Heart right ventricle (tissue), 16 donors: ENCODE results near the gene TBC1D22A. TPM values are rescaled to one million over a fixed set of nuclear protein-coding genes. Genes with fewer than 3 reads are reported as not detected.

Experiments used
- ATAC-seq, 8 donors: fragments of 200-7000 bp; cut with Tn5 transposase; one replicate each; pipeline ENCODE4 v1.9.1; 2020; ENCODE audit warnings: mild to moderate bottlenecking in 8 of 8, moderate library complexity in 8 of 8, moderate number of reproducible peaks in 1 of 8
- DNase-seq, 2 donors: peaks; one replicate each; pipeline ENCODE4 v3.0.0-alpha.2; 2020
- H3K27ac ChIP-seq, 10 donors: fragments of 200-600 bp; sonication (generic) in 2 of 10; one replicate each; pipeline versions ENCODE4 v1.5.0 to v1.8.0; 2020 to 2022; ENCODE audit warnings: mild to moderate bottlenecking in 3 of 10
- H3K27me3 ChIP-seq, 7 donors: fragments of 200-600 bp; one replicate each; pipeline ENCODE4 v1.8.0; 2021 to 2022; ENCODE audit warnings: mild to moderate bottlenecking in 2 of 7
- H3K36me3 ChIP-seq, 9 donors: fragments of 200-600 bp; sonication (generic) in 1 of 9; one replicate each; pipeline versions ENCODE4 v1.5.0 to v1.8.0; 2020 to 2022; ENCODE audit warnings: mild to moderate bottlenecking in 2 of 9
- H3K4me1 ChIP-seq, 9 donors: fragments of 200-600 bp; sonication (generic) in 1 of 9; one replicate each; pipeline versions ENCODE4 v1.5.0 to v1.8.0; 2020 to 2022; ENCODE audit warnings: mild to moderate bottlenecking in 4 of 9
- H3K4me3 ChIP-seq, 10 donors: fragments of 200-600 bp; sonication (generic) in 2 of 10; one replicate each; pipeline versions ENCODE4 v1.5.0 to v1.8.0; 2020 to 2022; ENCODE audit warnings: mild to moderate bottlenecking in 7 of 10, moderate library complexity in 2 of 10
- H3K9me3 ChIP-seq, 11 donors: fragments of 200-600 bp in 10 of 11; sonication (generic) in 2 of 11; one replicate each; pipeline versions ENCODE4 v1.5.0 to v1.8.0; 2013 to 2022; ENCODE audit warnings: mild to moderate bottlenecking in 2 of 11, control low read depth in 1 of 11, moderate library complexity in 1 of 11
- CTCF ChIP-seq, 9 donors: fragments of 200-600 bp; sonication (generic) in 2 of 9; IDR thresholded peaks; one replicate each; pipeline versions ENCODE4 v1.5.0 to v1.8.0; 2021 to 2022; ENCODE audit warnings: antibody characterized with exemption in 9 of 9, mild to moderate bottlenecking in 5 of 9, moderate library complexity in 1 of 9
- WGBS, 2 donors: extraction: QIAGEN DNeasy Blood & Tissue Kit; methylation state at CpG; one replicate each; pipeline ENCODE4 v1.1.7; 2013; ENCODE audit warnings: inconsistent platforms in 1 of 2; 5-methylcytosine and 5-hydroxymethylcytosine counted together
- intact Hi-C, 10 donors: fragments of 100-400 bp; cut with DNase I; formaldehyde crosslinking; loops; one replicate each; pipeline versions ENCODE4 v1.11.1 to v1.14.2; 2022
- polyA plus RNA-seq, 2 donors: library from polyadenylated mRNA; stranded (reverse); fragments of 200-250 nt; gene quantifications; one replicate each; pipeline ENCODE4 v1.2.3, GENCODE V29; 2013
- total RNA-seq, 10 donors: library from RNA; stranded (reverse); fragmentation: NEBNext Ultra II Directional in 3 of 10; extraction: Animal tissue kit (Norgen Biotek cat#: 25700) in 3 of 10; gene quantifications; one replicate each; pipeline versions ENCODE4 v1.2.1 to v1.2.4, GENCODE V29; 2021 to 2023
- donor health status: Arrhythmogenic right ventricular cardiomyopathy.
- donor health status: ischemic (EF 13 %, LVEDD 7.1; RV severe dilation, severe dysfunction).
- donor health status: healthy with polysubstance abuse.
- donor health status: DM: no; HTN: yes; CAD: no.
- donor health status: DM: no; HTN: no; CAD: no.
- donor health status: ischemic (EF 25% LVEDD 6.9; RV normal size, moderate dysfunction).
- donor health status: ischemic (EF 25% LVEDD 5.7; RV mildly dilated, moderate dysfunction).
- donor health status: healthy.
- donor health status: DM: yes; HTN: yes; CAD: no.
- donor health status: Ischemic cardiomyopathy.
- donor health status: ischemic (EF 35%, LVEDD 5.7; RV mildly dilated, moderate dysfunction).
- donor health status: nonischemic (EF 11% LVEDD 7.7; RV severe dilation, severe dysfunction).
- donor health status: DM: yes; HTN: yes; CAD: no.
- donor health status: PGD.
- donor health status: ischemic (EF 29% LVEDD 5.4; RV normal size, mild dysfunction).
- donor health status: nonischemic (EF 23%, LVEDD 6.1; RV moderate dilation, normal function).

Gene TBC1D22A
- total and polyA plus RNA-seq, 12 donors = 7.2 to 27.9 (median 17.9) TPM

GRCh38 chr22:47076758-47077157 is 314.3 kb downstream of the TBC1D22A start:
- DNase-seq = no peak
- Histone ChIP-seq H3K27ac (no peak overlapping the region), H3K4me3 (no peak overlapping the region), H3K36me3 (peaks cover 0 to 14% (median 0%) of the 10 kb centered on the region in 9 donors), H3K4me1 (no peaks in the 10 kb centered on the region), H3K9me3 (peaks cover 0 to 44% (median 19%) of the 10 kb centered on the region in 11 donors), H3K27me3 (no peaks in the 10 kb centered on the region)
- 97 to 98% methylated on average over 2 of the region's 2 CpGs for WGBS, 2 donors
- intact Hi-C loops = no loop called here
- TF ChIP-seq CTCF (IDR thresholded peaks at IDR 0.05) = no peak
- no peak for ATAC-seq

GRCh38 chr22:47080100-47080499 is 317.6 kb downstream of the TBC1D22A start:
- ATAC-seq = no peak
- DNase-seq = no peak
- peaks cover 0 to 3% (median 0%) of the 10 kb centered on the region in 9 donors for H3K36me3 ChIP-seq
- intact Hi-C loops = no loop called here
- no peak overlapping the region for H3K27ac ChIP-seq
- 64 to 97% methylated on average over 3 of the region's 3 CpGs for WGBS, 2 donors
- H3K9me3 ChIP-seq = peaks cover 0 to 39% (median 14%) of the 10 kb centered on the region in 11 donors
- H3K27me3 ChIP-seq = no peaks in the 10 kb centered on the region
- TF ChIP-seq CTCF (IDR thresholded peaks at IDR 0.05) = no peak
- H3K4me1 ChIP-seq = no peaks in the 10 kb centered on the region
- no peak overlapping the region for H3K4me3 ChIP-seq

GRCh38 chr22:47082505-47082904 is 320.1 kb downstream of the TBC1D22A start:
- Histone ChIP-seq H3K4me3 (no peak overlapping the region), H3K4me1 (no peaks in the 10 kb centered on the region), H3K9me3 (peaks cover 0 to 23% (median 3%) of the 10 kb centered on the region in 11 donors), H3K27ac (no peak overlapping the region), H3K36me3 (no peaks in the 10 kb centered on the region), H3K27me3 (no peaks in the 10 kb centered on the region)
- no peak for TF ChIP-seq CTCF (IDR thresholded peaks at IDR 0.05)
- DNase-seq (no peak), ATAC-seq (no peak)
- WGBS, 2 donors = 97 to 100% methylated on average over 1 of the region's 1 CpG
- intact Hi-C loops = no loop called here

GRCh38 chr22:47083379-47083986 is 321.0 kb downstream of the TBC1D22A start:
- H3K4me3 ChIP-seq = no peak overlapping the region
- intact Hi-C loops = no loop called here
- H3K27me3 ChIP-seq = no peaks in the 10 kb centered on the region
- no peak for TF ChIP-seq CTCF (IDR thresholded peaks at IDR 0.05)
- 93 to 96% methylated on average over 14 of the region's 14 CpGs for WGBS, 2 donors
- no peaks in the 10 kb centered on the region for H3K4me1 ChIP-seq
- no peak for DNase-seq
- H3K9me3 ChIP-seq = peaks cover 0 to 23% (median 3%) of the 10 kb centered on the region in 11 donors
- no peaks in the 10 kb centered on the region for H3K36me3 ChIP-seq
- ATAC-seq = no peak
- no peak overlapping the region for H3K27ac ChIP-seq
